Activated T-cell treated with anti-CD3 and anti-CD28 coated beads for 1 hour (primary cell): ENCODE results near the gene TRAK2.

ENCODE experiments used
- DNase-seq: peaks from one replicate; pipeline ENCODE4 v3.0.0-alpha.2; 2020; ENCODE audit warnings: low read depth

TRAK2 gene

GRCh38 chr2:201361078-201361733 lies 90.1 kb downstream of the TRAK2 start:
- no peak for DNase-seq

GRCh38 chr2:201360256-201360655 lies 91.0 kb downstream of the TRAK2 start:
- DNase-seq: no peak

- DNase-seq: no peak
Measured at GRCh38 chr2:201358684-201359083, 92.6 kb downstream of the TRAK2 start.

GRCh38 chr2:201357221-201357620 lies 94.0 kb downstream of the TRAK2 start, which contains the start of gene FLACC1:
TSS of gene FLACC1 (minus strand) at chr2:201357345. CDS start at chr2:201351404, 5,941 bp downstream.
- no peak for DNase-seq

DNA sequence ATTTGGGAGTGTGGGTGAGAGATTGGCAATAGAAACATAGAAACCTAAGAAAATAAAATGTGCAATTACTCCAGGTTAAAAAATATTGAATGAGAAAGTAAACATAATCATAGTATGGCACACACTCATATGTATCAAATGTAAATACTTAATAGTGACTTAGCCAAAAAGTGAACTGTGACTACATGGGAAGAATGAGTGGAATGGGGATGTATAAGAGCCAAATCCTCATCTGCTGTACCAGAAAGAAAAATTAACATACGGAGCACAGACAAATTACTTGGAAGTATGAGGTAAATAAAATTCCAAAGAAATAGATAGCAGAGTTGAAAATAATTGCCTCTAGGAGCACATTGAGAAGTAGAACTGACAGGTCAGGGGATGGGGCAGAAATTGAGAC lies 98.1 kb downstream of the TRAK2 start:
- no peak for DNase-seq

DNA sequence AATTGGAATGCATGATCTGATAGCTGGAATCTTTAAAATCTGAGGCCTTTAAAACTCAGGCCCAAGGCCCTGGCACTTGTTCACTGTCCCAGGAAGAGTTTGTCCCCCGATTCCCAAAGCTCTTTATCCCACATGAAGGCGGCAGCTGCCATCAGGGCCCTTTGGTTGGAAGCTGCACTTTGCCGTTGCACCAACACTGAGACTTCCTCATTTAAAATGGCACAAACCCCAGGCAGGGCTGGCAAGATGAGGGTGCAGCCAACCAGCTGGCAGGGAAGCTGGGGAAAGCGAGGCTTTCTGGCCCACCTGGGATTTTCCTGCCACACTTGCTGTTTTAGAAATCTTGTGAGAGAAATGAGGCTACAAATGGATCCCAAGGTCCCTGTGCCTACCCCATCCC lies 100.4 kb downstream of the TRAK2 start:
- DNase-seq: no peak

GRCh38 chr2:201349601-201350000 lies 101.7 kb downstream of the TRAK2 start:
- no peak for DNase-seq

- DNase-seq: no peak
Measured at GRCh38 chr2:201348758-201349157, 102.5 kb downstream of the TRAK2 start.

DNA sequence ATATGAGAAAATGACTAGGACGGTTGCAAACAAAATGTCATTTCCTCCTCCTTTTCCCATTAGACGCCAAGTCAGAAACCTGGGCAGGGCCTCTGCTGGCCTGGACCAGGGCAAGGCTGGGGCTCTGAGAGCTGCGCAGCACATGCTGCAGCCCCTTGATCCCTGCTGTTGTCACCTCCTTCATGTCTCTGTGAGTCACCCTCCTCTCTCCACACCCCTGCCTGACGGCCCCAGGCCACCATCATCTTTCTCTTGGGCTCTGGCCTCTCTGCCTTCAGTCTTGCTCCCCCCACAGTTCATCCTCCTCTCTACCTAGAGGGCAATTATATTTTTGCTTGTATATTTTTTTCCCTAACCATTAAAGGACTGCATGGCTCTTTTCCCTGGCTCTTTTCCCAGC lies 104.1 kb downstream of the TRAK2 start:
- DNase-seq: no peak

DNA sequence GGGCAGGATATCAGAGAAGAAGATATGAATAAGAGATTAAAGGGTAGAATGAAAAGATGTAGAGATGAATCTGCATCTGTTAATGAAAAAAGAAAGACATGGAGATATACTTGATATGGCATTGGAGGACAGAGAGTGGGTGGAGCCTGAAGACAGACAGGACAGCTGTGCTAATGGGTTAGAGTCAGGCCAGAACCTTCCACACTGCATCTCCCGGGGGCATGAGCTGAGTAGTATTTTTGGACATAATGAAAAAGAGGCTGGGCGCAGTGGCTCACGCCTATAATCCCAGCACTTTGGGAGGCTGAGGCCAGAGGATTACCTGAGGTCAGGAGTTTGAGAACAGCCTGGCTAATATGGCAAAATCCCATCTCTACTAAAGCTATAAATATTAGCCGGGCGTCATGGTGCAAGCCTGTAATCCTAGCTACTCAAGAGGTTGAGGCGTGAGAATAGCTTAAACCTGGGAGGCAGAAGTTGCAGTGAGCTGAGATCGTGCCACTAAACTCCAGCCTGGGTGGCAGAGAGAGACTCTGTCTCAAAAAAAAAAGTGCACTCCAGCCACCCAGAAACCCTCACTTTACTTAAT lies 105.5 kb downstream of the TRAK2 start:
- no peak for DNase-seq

GRCh38 chr2:201344663-201345366 lies 106.4 kb downstream of the TRAK2 start:
- no peak for DNase-seq

GRCh38 chr2:201343559-201343958 lies 107.7 kb downstream of the TRAK2 start:
- DNase-seq: no peak

DNA sequence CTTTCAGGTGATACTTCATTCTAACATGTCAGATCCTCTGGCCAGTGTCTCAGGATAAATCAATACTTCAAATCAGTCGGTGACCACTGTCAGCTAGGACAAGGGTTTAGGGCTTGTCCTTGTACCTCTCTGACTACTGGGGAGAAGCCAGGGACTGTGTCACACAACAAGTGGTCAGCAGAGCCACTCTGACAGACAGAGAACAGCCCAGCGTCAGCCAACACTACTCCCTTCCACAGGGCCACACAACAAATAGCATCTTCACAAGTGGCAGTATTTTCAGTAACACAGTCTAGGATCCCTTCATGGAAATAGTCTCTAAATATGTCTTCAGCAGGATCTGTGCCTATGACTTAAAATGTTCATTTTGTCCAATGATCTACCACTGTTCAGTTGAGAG lies 108.3 kb downstream of the TRAK2 start:
- DNase-seq: no peak

DNA sequence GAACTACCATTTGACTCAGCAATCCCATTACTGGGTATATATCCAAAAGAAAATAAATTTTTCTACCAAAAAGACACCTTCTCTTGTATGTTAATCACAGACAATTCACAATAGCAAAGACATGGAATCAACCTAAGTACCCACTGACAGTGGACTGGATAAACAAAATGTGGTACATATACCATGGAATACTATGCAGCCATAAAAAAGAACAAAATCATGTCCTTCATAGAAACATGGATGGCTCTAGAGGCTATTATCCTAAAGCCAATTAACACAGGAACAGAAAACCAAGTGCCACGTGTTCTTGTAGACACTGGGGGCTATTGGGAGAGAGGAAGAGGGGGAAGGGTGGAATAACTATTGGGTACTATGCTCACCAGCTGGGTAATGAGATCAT lies 121.8 kb downstream of the TRAK2 start:
- no peak for DNase-seq

- no peak for DNase-seq
Measured at GRCh38 chr2:201327678-201328077, 123.6 kb downstream of the TRAK2 start.
